Loucy (cell line): ENCODE data around the gene SLC19A1.

Experiments used
- H2AFZ ChIP-seq: fragments of 200-600 bp; sonication (generic); 2 replicates; pipeline ENCODE4 v1.6.0; 2016; ENCODE audit warnings: antibody characterized with exemption, mild to moderate bottlenecking, low read length, moderate library complexity
- H3F3A ChIP-seq: fragments of 200-600 bp; 2 replicates; pipeline ENCODE4 v1.6.0; 2016; ENCODE audit warnings: antibody characterized with exemption, low read depth, mild to moderate bottlenecking
- H3K27me3 ChIP-seq: fragments of 200-600 bp; sonication (generic); 2 replicates; pipeline ENCODE4 v1.6.1; 2014; ENCODE audit warnings: low read length, mild to moderate bottlenecking; ENCODE audit not compliant: insufficient read depth, poor library complexity, severe bottlenecking
- H3K36me3 ChIP-seq: fragments of 200-600 bp; sonication (generic); 2 replicates; pipeline ENCODE4 v1.6.1; 2016; ENCODE audit warnings: low read length; ENCODE audit not compliant: insufficient read depth
- H3K4me1 ChIP-seq: fragments of 200-600 bp; sonication (generic); 2 replicates; pipeline ENCODE4 v1.5.1; 2014; ENCODE audit warnings: low read length, mild to moderate bottlenecking; ENCODE audit not compliant: insufficient read depth, poor library complexity, severe bottlenecking
- H3K4me2 ChIP-seq: fragments of 200-600 bp; sonication (generic); 2 replicates; pipeline ENCODE4 v1.6.0; 2014; ENCODE audit warnings: antibody characterized with exemption, low read length, low read depth, mild to moderate bottlenecking; ENCODE audit not compliant: poor library complexity, severe bottlenecking
- H3K4me3 ChIP-seq: fragments of 200-600 bp; sonication (generic); 2 replicates; pipeline ENCODE4 v1.5.1; 2014; ENCODE audit warnings: low read length, mild to moderate bottlenecking, mixed read lengths; ENCODE audit not compliant: poor library complexity, severe bottlenecking
- H3K79me2 ChIP-seq: fragments of 200-600 bp; sonication (generic); 2 replicates; pipeline ENCODE4 v1.6.1; 2014; ENCODE audit warnings: low read length; ENCODE audit not compliant: insufficient read depth
- H3K9ac ChIP-seq: fragments of 200-600 bp; sonication (generic); 2 replicates; pipeline ENCODE4 v1.6.0; 2014; ENCODE audit warnings: mild to moderate bottlenecking, low read depth, low read length, moderate library complexity; ENCODE audit not compliant: poor library complexity, severe bottlenecking
- H3K9me2 ChIP-seq: fragments of 200-600 bp; sonication (generic); replicated peaks from 2 replicates; pipeline ENCODE4 v1.6.1; 2016; ENCODE audit warnings: low read depth, low read length, mixed read lengths
- H3K9me3 ChIP-seq: fragments of 200-600 bp; sonication (generic); 2 replicates; pipeline ENCODE4 v1.6.1; 2014; ENCODE audit warnings: mild to moderate bottlenecking, antibody characterized with exemption, low read length, low read depth; ENCODE audit not compliant: insufficient read depth
- H4K20me1 ChIP-seq: fragments of 200-600 bp; sonication (generic); 2 replicates; pipeline ENCODE4 v1.6.0; 2014; ENCODE audit warnings: antibody characterized with exemption, low read length, mild to moderate bottlenecking; ENCODE audit not compliant: insufficient read depth, poor library complexity, severe bottlenecking
- EZH2phosphoT487 ChIP-seq: fragments of 200-600 bp; IDR thresholded peaks from 2 replicates; pipeline ENCODE4 v1.6.1; 2018; ENCODE audit warnings: antibody characterized with exemption, mild to moderate bottlenecking, moderate library complexity, borderline replicate concordance
- TF ChIP-seq, protein P1 (sequence below): fragments of 200-600 bp; sonication (generic); conservative IDR thresholded peaks from 2 replicates; pipeline ENCODE4 v1.5.1; 2014; ENCODE audit warnings: mild to moderate bottlenecking, antibody characterized with exemption, low read length

The SLC19A1 gene

DNA sequence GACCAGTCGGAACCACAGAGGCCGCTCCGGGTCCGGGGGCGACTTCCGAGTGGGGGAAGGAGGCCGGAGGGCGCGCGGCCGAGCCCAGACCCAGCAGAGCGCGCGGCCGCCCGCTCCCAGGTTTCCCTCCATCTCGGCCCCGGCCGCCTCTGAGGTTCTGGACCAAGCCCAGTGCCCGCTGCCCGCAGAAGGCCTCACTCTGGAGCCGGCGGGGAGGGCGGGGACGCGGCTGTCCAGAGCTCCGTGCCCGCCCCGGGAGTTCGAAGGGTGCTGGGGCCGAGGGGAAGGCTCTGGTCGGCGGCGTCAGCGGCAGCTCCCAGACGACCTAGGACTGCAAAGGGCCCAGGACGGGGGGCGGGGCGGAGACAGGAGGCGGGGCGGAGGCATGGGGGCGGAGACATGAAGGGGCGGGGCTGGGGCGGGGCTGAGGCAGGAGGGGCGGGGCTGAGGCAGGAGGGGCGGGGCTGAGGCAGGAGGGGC, 48.0 kb upstream of the SLC19A1 start:
- Histone ChIP-seq H3K9ac (no peak overlapping the region), H2AFZ (no peak overlapping the region), H4K20me1 (no peaks in the 10 kb centered on the region), H3K9me2 (no peaks in the 10 kb centered on the region), H3K27me3 (no peaks in the 10 kb centered on the region), H3K9me3 (peaks cover 15% of the 10 kb centered on the region; the same call in 1 of the 2 replicates), H3F3A (no peaks in the 10 kb centered on the region), H3K4me1 (no peaks in the 10 kb centered on the region), H3K4me2 (no peak overlapping the region), H3K79me2 (no peaks in the 10 kb centered on the region), H3K36me3 (no peaks in the 10 kb centered on the region), H3K4me3 (no peak overlapping the region)
- TF ChIP-seq, protein P1, sequence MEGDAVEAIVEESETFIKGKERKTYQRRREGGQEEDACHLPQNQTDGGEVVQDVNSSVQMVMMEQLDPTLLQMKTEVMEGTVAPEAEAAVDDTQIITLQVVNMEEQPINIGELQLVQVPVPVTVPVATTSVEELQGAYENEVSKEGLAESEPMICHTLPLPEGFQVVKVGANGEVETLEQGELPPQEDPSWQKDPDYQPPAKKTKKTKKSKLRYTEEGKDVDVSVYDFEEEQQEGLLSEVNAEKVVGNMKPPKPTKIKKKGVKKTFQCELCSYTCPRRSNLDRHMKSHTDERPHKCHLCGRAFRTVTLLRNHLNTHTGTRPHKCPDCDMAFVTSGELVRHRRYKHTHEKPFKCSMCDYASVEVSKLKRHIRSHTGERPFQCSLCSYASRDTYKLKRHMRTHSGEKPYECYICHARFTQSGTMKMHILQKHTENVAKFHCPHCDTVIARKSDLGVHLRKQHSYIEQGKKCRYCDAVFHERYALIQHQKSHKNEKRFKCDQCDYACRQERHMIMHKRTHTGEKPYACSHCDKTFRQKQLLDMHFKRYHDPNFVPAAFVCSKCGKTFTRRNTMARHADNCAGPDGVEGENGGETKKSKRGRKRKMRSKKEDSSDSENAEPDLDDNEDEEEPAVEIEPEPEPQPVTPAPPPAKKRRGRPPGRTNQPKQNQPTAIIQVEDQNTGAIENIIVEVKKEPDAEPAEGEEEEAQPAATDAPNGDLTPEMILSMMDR = no peak
- no peak for TF ChIP-seq EZH2phosphoT487

DNA sequence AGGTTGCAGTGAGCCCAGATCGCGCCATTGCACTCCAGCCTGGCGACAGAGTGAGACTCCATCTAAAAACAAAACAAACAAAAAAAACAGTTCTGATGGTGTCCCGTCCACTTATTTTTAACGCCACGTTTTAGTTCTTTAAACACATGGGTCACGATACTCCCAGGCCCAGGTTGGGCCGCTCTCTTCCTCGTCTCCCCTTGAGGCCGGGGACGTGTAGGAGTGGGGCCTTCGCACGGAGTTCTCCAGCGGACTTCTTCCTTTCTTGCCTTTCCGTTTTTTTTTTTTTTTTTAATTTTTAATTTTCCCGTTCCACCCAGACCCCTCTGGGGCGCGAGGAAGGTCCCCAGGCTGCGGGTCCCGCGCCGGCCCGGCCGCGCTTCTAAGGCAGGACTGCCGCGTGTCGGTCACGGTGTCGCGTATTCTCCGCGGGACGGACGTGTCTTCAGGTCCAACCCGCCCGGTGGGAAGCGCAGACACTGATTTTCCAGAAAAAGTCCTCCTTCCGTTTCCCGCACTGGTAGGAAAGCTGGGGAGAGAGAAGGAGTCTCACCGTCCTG, 47.5 kb upstream of the SLC19A1 start:
- no peaks in the 10 kb centered on the region for H3K79me2 ChIP-seq
- H3K9me2 ChIP-seq = no peaks in the 10 kb centered on the region
- no peak overlapping the region for H3K4me3 ChIP-seq
- no peak overlapping the region for H3K4me2 ChIP-seq
- H3K4me1 ChIP-seq = no peaks in the 10 kb centered on the region
- TF ChIP-seq, protein P1 = no peak
- TF ChIP-seq EZH2phosphoT487 = no peak
- H3K9ac ChIP-seq = no peak overlapping the region
- H3F3A ChIP-seq = no peaks in the 10 kb centered on the region
- H4K20me1 ChIP-seq = no peaks in the 10 kb centered on the region
- no peak overlapping the region for H2AFZ ChIP-seq
- H3K9me3 ChIP-seq = peaks cover 17% of the 10 kb centered on the region; the same call in 1 of the 2 replicates
- no peaks in the 10 kb centered on the region for H3K36me3 ChIP-seq
- no peaks in the 10 kb centered on the region for H3K27me3 ChIP-seq

DNA sequence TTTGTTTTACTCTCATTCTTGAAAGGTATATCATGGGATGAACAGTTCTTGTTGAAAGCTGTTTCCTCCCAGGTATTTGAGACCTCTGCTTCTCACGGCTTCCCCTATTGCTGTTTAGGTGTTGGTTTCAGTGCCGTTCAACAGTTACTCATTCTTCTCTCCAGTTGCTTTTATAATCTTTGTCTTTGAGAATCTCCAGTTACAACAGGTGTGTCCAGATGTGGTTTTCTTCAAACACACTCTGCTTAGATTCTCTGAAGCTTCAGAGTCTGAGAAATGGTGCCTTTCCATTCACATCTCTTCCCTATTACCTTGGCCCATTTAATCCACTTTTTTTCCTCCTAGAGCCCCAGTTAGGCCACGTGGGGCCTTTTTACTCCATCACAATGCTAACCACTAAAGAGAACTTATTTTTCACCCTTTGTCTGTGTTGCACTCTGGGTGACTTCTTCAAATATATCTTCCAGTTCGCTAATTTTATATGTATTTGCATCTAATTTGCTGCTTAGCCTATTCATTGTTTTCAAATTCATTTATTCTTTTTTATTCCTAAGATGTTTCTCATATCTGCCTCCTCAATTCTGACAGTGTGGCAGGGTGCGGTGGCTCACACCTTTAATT, 46.7 kb upstream of the SLC19A1 start:
- H3K4me2 ChIP-seq = no peak overlapping the region
- H3K36me3 ChIP-seq = no peaks in the 10 kb centered on the region
- H3K4me3 ChIP-seq = no peak overlapping the region
- no peaks in the 10 kb centered on the region for H3K27me3 ChIP-seq
- no peaks in the 10 kb centered on the region for H3K9me2 ChIP-seq
- H3K4me1 ChIP-seq = no peaks in the 10 kb centered on the region
- H2AFZ ChIP-seq = no peak overlapping the region
- no peak overlapping the region for H3K9ac ChIP-seq
- no peaks in the 10 kb centered on the region for H4K20me1 ChIP-seq
- H3K9me3 ChIP-seq = peaks cover 20% of the 10 kb centered on the region; the same call in 1 of the 2 replicates
- TF ChIP-seq, protein P1 = no peak
- TF ChIP-seq EZH2phosphoT487 = no peak
- H3K79me2 ChIP-seq = no peaks in the 10 kb centered on the region
- no peaks in the 10 kb centered on the region for H3F3A ChIP-seq
